Measurements from ENCODE around the gene HNRNPA1.
A peak's percentile ranks its signal among the peaks of the same experiment; 100 is the strongest.
"Not testable (repeated sequence)": the region's sequence is repeated elsewhere in the genome, so short reads cannot be mapped to it uniquely, and the experiment has no call there.

HNRNPA1 gene

GRCh38 chr12:54300225-54300731 is 19.8 kb downstream of the HNRNPA1 start:
- DNase-seq, result no peak

DNA sequence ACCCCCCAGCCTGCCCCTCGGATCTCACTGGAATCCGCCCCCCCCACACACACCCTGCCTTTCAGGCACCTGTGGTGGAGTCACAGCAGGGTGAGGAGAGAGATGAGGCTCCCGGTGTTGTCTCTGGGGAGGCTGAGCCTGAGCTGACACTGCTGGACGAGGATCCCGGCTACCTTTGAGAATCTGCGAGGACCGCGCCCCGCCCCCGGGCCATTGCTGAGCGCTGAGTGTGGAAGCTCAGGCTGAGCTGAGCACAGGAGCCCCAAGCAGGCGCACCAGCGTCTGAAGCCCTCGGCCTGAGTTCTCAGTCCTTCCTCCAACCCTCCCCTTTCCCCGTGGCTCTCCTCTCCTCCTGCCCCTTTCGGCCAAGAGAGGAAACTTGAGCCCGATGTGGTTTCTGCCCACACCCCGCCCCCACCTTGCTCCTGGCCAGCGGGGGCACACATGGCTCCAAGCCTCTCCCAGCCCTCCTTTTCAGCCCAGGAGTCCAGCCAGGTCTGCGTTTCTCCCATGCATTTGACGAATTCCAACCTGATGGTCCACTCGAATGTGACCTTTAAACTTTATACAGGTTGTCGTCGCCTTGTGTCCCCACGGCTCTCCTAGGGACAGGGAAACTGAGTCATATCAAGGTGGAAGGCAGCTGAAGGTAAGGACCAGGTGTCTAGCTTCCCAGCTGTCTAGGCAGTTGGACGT is 20.4 kb downstream of the HNRNPA1 start, which contains the start of gene NFE2:
TSS of gene NFE2 (minus strand) at position 284 of the 696 bp plus-strand sequence. CDS start 5,767 bp downstream, outside the sequence.
- no peak for DNase-seq

GRCh38 chr12:54301428-54302048 is 21.0 kb downstream of the HNRNPA1 start:
- no peak for DNase-seq

- DNase-seq, result no peak
Observed at GRCh38 chr12:54303640-54304039, 23.1 kb downstream of the HNRNPA1 start.

DNA sequence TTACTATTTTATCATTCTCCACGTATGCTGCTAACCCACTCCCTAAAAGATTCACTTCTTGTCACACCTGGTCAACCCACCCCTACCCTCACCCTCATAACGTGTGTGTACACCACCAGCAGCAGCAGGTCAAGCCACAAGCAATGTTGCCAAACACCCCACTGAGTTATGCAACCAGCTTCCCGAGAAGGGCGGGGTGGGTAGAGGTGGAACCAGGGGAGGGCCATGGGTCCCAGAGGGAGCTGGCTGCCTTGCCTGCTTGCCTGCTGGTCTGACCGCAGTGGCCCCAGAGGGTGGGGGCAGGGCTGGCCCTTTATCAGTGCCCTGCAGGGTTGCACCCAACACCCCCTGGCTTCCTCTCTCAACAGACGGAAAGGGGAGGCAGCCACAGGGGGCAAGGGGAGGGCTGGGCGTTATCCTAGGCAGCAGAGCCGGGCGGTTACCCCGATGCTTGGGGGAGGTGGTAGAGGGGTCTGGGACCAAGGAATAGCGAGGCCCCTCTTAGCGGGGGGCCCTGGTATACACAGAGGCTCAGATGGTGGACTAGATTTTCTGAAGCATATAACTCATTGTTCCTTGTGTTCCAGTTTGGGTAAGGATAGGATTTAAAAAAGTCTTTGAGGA is 23.8 kb downstream of the HNRNPA1 start:
- DNase-seq, result no peak

DNA sequence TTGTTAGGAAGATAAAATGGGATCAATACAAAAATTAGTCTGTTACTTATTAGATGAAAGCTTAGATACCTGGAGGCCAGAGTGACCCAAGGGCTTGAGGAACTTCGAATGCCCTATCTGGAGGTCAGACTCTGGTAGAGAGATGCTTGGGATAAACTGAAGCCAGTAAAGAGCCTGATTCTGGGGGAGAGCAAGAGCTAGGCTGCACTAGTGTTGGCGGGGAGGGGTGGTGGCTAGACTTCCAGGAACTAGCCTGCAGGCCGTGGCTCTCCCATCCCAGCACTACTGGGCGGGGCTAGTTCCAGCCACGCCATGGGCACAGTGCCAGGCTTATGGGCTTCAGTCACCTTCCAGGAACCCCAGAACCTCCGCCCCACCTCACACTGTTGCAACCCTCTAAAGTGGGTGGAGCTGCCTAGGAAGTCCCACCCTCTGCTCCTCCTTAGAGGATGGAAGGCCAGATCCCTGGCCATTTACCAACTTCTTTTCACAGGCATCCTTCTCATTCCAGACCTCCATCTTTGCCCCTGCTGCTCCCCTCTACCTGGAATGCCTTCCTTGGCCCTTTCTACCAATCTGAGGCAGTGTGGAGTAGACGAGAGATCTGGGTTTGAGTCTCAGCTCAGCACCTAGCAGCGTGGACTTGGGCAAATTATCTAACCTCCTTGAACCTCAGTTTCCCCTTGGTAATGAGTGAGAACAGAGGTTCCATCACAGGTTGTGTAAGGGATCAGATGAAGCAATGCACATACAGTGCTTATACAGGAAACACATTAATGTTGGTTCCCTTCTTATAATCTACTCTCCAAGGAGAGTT is 26.6 kb downstream of the HNRNPA1 start:
- peak; percentile 56 for DNase-seq

- no peak for DNase-seq
Observed at GRCh38 chr12:54311051-54311450, 30.5 kb downstream of the HNRNPA1 start.

- DNase-seq, result not testable (repeated sequence)
Observed at GRCh38 chr12:54312309-54312708, 31.8 kb downstream of the HNRNPA1 start.

GRCh38 chr12:54321363-54321762 is 40.8 kb downstream of the HNRNPA1 start:
- no peak for DNase-seq

GRCh38 chr12:54324617-54325441 is 44.3 kb downstream of the HNRNPA1 start, which contains the start of gene COPZ1:
COPZ1 (plus strand) TSS chr12:54325131; CDS start chr12:54325164, 33 bp downstream.
- DNase-seq, result peak; percentile 100

DNA sequence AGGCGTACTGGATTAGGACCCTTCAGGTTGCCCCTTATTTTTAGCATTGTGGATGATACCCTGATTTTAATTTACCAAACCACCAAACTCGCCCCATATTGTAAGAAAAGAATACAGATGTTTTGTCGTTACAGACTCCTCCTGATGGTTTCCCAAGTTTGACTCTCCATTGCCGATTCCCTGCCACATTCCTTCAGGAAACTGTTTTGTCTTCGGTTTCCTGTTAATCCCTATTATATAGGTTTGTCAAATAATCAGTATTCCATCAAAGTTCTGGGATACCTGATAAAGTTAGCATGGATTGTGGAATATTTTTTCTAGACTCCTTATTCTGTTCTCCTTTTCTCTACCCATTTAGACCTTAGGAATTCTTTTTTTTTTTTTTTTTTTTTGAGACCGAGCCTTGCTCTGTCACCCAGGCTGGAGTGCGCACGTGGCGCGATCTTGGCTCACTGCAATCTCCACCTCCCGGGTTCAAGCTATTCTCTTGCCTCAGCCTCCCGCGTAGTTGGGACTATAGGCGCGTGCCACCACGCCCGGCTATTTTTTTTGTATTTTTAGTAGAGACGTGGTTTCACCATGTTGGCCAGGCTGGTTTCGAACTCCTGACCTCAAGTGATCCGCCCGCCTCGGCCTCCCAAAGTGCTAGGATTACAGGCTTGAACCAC is 45.0 kb downstream of the HNRNPA1 start:
- not testable (repeated sequence) for DNase-seq

- no peak for DNase-seq
Observed at GRCh38 chr12:54328595-54329337, 48.2 kb downstream of the HNRNPA1 start.

- DNase-seq, result no peak
Observed at GRCh38 chr12:54329759-54330158, 49.2 kb downstream of the HNRNPA1 start.

DNA sequence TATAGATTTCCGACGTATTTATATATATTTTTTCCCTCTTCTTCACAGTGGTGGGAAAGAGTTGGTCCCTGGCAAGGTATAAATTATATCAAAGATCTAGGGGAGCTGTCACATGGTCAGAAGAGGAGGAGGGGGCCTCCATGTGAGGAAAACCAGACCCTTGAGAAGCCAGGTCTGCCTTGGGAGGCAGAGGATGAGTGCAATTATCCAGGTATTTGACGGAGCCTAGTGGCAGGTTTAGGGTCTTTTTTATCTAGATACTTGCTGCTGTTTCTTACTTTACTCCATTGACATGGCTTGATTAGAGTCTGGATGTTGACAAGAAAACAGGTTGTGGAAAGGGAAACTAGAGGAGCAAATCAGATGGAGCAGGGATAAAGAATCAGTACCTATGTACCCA is 49.9 kb downstream of the HNRNPA1 start:
- no peak for DNase-seq

DNA sequence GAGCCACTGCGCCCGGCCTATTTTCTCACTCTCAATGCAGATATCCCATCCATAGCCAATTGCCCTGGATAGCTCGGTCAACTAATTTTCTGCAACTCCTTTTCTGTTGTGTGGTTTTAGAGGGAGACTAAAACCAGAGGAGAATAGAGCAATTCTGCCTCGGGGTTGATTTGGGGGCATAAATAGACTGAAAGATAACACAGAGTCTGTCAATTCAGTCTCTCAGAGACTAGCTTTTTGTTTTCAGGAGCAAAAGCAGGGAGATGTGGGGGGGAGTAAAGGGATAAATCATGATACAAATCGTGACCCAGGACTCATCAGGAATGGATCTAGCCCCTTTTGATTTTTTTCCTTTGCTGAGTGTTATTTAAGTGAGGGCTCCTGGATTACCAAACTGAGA is 50.9 kb downstream of the HNRNPA1 start:
- DNase-seq, result no peak

GRCh38 chr12:54333420-54334034 is 53.0 kb downstream of the HNRNPA1 start:
- no peak for DNase-seq
